ENCODE measurements around the gene SLC25A22.

Gene SLC25A22

GRCh38 chr11:837990-838307 lies 39.9 kb upstream of the SLC25A22 start:
- Mint-ChIP-seq H3K27ac (no peak overlapping the region), H3K4me3 (no peak overlapping the region), H3K9me3 (no peaks in the 10 kb centered on the region), H3K4me1 (peaks cover 38% of the 10 kb centered on the region), H3K27me3 (no peaks in the 10 kb centered on the region), H3K36me3 (peaks cover 14% of the 10 kb centered on the region)
- ATAC-seq, result no peak

GRCh38 chr11:837189-837989 lies 39.3 kb upstream of the SLC25A22 start:
- Mint-ChIP-seq H3K9me3 (no peaks in the 10 kb centered on the region), H3K36me3 (peaks cover 14% of the 10 kb centered on the region), H3K27me3 (peaks cover 1% of the 10 kb centered on the region), H3K4me3 (no peak overlapping the region), H3K27ac (no peak overlapping the region), H3K4me1 (peaks cover 40% of the 10 kb centered on the region)
- no peak for ATAC-seq

GRCh38 chr11:836700-837099 lies 38.6 kb upstream of the SLC25A22 start:
- H3K9me3 Mint-ChIP-seq, result no peaks in the 10 kb centered on the region
- H3K27ac Mint-ChIP-seq, result no peak overlapping the region
- ATAC-seq, result no peak
- no peak overlapping the region for H3K4me3 Mint-ChIP-seq
- H3K36me3 Mint-ChIP-seq, result peaks cover 14% of the 10 kb centered on the region
- peaks cover 47% of the 10 kb centered on the region for H3K4me1 Mint-ChIP-seq
- peaks cover 8% of the 10 kb centered on the region for H3K27me3 Mint-ChIP-seq

DNA sequence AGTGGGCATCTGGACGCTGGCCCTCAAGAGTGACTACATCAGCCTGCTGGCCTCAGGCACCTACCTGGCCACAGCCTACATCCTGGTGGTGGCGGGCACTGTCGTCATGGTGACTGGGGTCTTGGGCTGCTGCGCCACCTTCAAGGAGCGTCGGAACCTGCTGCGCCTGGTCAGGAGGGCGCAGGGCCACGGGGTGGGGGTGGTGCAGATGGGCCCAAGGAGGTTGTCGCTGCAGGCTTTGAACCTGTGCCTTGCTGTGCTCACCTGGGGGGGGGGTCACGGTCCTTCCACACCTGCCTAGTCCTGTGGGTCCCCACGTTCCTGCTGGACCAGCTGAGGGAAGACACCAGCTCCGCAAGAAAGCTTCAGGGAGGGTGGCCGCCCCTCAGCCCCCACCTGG lies 38.2 kb upstream of the SLC25A22 start:
- Mint-ChIP-seq H3K27me3 (peaks cover 12% of the 10 kb centered on the region), H3K27ac (no peak overlapping the region)
- ATAC-seq, result no peak

DNA sequence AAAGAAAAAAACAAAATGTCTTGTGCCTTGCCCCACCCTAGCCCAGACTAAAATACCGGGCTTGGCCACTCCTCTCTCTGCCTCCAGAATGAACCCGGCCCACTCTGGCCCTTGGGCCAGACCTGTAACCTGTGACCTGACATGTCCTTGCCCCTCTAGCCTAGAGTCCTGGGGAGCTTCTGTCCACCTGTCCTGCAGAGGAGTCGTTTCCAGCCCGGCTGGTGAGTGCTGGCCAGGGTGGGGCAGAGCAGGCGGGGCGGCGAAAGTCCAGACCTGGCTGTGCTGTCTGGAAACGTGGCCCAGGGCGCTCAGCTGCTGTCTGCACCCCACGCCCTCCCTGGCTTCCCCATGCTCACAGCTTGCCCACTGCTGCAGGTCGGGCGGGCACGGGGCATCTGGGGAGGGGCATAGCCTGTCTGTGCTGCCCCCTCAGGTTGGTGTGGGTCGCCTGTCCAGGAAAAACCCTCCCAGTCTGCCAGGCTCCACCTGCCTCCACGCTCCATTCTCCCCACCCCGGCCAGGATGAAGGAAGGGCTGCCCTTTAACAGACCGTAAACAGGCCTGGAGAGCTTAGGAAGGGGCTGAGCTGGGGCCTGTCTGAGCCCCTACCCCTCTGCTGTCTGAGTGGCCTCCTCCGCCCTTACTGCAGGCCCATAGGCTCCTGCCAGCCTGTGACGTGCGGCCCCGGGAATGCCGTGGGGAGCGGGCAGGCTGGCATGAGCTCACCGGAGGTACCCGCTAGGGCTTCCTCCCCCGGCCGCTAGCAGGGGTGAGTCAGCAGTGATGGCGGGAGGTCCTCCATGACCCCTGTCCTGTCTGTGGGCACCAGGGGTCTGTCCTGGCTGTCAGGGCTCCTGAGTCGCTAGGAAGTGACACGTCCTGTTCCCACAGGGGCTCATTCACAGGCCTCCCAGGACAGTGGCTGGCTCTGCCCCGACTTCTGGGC lies 36.6 kb upstream of the SLC25A22 start:
- peaks cover 14% of the 10 kb centered on the region for H3K36me3 Mint-ChIP-seq
- H3K27ac Mint-ChIP-seq, result peak overlapping the region; percentile 62
- ATAC-seq, result no peak
- peaks cover 13% of the 10 kb centered on the region for H3K27me3 Mint-ChIP-seq
- H3K9me3 Mint-ChIP-seq, result no peaks in the 10 kb centered on the region
- H3K4me1 Mint-ChIP-seq, result peaks cover 50% of the 10 kb centered on the region
- peak overlapping the region; percentile 74 for H3K4me3 Mint-ChIP-seq

More for the DNA sequence above, 38.2 kb upstream of the SLC25A22 start:
- H3K36me3 Mint-ChIP-seq, result peaks cover 14% of the 10 kb centered on the region
- H3K9me3 Mint-ChIP-seq, result no peaks in the 10 kb centered on the region
- no peak overlapping the region for H3K4me3 Mint-ChIP-seq
- peaks cover 48% of the 10 kb centered on the region for H3K4me1 Mint-ChIP-seq

DNA sequence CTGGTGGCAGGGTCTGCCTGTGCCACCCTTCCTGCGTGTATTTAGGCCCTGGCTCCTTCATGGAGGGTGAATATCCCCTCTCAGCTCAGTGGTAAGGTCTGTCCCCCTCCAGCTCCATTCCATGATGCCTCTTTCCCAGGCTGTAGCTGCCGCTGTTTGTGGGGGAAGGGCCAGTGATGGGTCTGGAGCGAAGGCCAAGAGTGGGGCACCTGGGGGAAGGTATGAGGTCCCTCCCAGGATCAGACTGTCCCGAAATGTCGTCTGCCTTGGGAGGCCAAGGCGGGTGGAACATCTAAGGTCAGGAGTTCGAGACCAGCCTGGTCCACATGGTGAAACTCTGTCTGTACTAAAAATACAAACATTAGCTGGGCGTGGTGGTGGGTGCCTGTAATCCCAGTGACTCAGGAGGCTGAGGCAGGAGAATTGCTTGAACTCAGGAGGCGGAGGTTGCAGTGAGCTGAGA lies 35.8 kb upstream of the SLC25A22 start:
- H3K27me3 Mint-ChIP-seq, result peaks cover 21% of the 10 kb centered on the region
- ATAC-seq, result no peak
- peaks cover 11% of the 10 kb centered on the region for H3K36me3 Mint-ChIP-seq

GRCh38 chr11:833114-833791 lies 35.2 kb upstream of the SLC25A22 start:
- Mint-ChIP-seq H3K9me3 (no peaks in the 10 kb centered on the region), H3K4me3 (peak overlapping the region; percentile 74), H3K27me3 (peaks cover 23% of the 10 kb centered on the region), H3K36me3 (peaks cover 8% of the 10 kb centered on the region), H3K27ac (peak overlapping the region; percentile 62), H3K4me1 (peaks cover 58% of the 10 kb centered on the region)
- peak; percentile 35 for ATAC-seq

More for the DNA sequence above, 35.8 kb upstream of the SLC25A22 start:
- H3K9me3 Mint-ChIP-seq, result no peaks in the 10 kb centered on the region
- H3K27ac Mint-ChIP-seq, result peak overlapping the region; percentile 62
- H3K4me1 Mint-ChIP-seq, result peaks cover 56% of the 10 kb centered on the region
- H3K4me3 Mint-ChIP-seq, result peak overlapping the region; percentile 74

- peak within 1 kb of the TSS; percentile 62 for H3K27ac Mint-ChIP-seq
- peaks cover 23% of the 10 kb centered on the region for H3K27me3 Mint-ChIP-seq
- peaks cover 61% of the 10 kb centered on the region for H3K4me1 Mint-ChIP-seq
- peak; percentile 67 for ATAC-seq
- H3K9me3 Mint-ChIP-seq, result no peaks in the 10 kb centered on the region
- peak within 1 kb of the TSS; percentile 74 for H3K4me3 Mint-ChIP-seq
- H3K36me3 Mint-ChIP-seq, result peaks cover 4% of the 10 kb centered on the region
Observed at GRCh38 chr11:832529-833113, 34.5 kb upstream of the SLC25A22 start, which contains the start of gene CD151. CD151 (plus strand) TSS chr11:832952; CDS start chr11:836070, 3,118 bp downstream.

DNA sequence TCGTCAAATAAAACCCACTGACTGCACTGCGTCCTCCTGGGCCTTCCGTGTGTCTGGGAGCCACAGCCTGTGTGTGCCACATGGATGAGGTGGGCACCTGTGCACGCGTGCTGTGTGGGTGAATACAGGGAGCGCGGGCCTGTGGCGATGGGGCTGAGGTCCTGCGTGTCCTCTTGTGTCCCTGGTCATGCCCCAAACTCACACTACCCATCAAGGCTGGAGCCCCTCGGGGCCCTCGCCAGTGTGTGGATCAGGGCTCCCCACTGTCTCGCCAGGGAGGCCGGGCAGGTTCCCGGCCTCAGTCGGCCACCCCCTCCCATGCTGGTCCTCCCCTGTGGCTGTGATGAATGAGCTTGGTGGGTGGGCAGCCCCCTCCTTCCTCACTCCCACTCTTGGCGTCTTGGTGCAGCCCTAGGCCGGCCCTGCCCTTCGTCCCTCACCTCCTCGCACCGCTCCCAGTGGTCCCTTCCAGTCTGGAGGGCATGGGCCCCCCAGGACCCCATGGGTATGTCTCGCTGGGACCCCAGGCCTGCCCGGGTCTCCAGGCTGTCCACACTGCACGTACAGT lies 34.0 kb upstream of the SLC25A22 start:
- no peak overlapping the region for H3K27ac Mint-ChIP-seq
- peak overlapping the region; percentile 63 for H3K4me3 Mint-ChIP-seq
- H3K4me1 Mint-ChIP-seq, result peaks cover 61% of the 10 kb centered on the region
- ATAC-seq, result no peak
- peaks cover 23% of the 10 kb centered on the region for H3K27me3 Mint-ChIP-seq
- no peaks in the 10 kb centered on the region for H3K36me3 Mint-ChIP-seq
- H3K9me3 Mint-ChIP-seq, result no peaks in the 10 kb centered on the region

DNA sequence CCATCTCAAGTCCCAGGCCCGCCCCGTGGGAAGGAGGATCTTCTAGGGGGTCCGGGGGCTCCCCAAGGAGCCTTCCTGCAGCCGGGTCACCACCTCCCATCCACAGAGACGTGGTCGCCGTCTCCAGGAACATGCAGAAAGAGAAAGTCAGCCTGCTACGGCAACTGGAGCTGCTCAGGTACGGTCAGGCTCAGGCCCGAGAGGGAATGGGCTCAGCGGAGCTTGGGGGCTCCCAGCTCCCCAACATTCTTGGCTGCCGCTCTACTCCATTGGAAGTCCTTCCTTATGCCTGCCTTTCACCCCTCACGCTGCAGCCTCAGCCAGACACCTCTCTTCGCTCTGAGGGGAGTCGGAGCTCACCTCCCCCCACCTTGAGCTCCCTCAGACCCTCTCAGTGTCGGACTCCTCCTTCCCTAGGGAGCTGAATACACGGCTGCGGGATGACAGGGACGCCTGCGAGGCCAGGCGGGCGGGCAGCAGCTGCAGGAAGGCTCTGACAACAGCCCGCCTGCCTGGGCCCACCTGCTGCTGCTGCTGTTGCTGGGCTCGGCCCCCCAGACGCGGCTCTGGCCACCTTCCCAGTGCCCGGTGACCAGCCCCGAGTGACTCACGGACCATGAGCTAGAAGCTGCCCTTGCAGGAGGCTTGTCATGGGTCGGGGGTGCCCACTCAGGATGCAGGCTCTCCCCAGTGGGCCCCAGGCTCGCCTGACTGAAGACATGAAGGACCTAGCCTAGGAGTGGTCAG lies 33.2 kb upstream of the SLC25A22 start:
- H3K36me3 Mint-ChIP-seq, result no peaks in the 10 kb centered on the region
- H3K9me3 Mint-ChIP-seq, result no peaks in the 10 kb centered on the region
- H3K27me3 Mint-ChIP-seq, result peaks cover 23% of the 10 kb centered on the region
- H3K4me1 Mint-ChIP-seq, result peaks cover 65% of the 10 kb centered on the region
- no peak for ATAC-seq
- H3K4me3 Mint-ChIP-seq, result peak overlapping the region; percentile 59
- no peak overlapping the region for H3K27ac Mint-ChIP-seq

DNA sequence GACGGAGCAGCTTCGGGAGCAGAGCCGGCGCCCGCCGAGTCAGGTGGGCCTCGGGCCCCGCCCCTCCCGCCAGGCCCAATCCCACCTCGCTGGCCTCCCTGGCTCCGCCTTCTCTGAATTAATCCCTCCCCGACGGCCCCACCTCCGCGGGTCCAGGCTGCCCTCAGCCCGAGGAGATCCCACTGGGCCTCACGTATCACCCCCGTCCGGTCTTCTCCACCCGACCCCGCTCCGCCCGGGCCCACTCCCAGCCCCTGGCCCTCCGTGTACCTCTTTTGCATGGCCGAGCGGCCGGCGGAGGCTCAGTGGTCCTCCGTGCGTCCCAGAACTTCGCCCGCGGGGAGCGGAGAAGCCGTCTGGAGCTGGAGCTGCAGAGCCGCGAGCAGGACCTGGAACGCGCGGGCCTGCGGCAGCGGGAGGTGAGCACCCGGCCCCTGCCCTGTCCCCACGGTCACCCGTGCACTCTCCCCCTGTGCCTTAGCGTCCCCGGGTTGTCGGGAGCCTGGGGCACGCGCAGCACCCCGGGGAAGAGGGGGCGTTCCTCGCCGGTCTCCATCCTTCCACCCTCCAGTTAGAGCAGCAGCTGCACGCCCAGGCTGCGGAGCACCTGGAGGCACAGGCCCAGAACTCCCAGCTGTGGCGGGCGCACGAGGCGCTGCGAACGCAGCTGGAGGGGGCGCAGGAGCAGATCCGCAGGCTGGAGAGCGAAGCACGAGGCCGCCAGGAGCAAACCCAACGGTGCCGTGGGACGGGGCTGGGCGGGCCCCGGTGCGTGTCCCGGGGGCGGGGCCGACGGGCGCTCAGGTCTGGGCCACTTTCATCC lies 32.4 kb upstream of the SLC25A22 start:
- Mint-ChIP-seq H3K27ac (no peak overlapping the region), H3K27me3 (peaks cover 23% of the 10 kb centered on the region), H3K4me3 (peak overlapping the region; percentile 79), H3K9me3 (no peaks in the 10 kb centered on the region), H3K36me3 (peaks cover 1% of the 10 kb centered on the region), H3K4me1 (peaks cover 65% of the 10 kb centered on the region)
- ATAC-seq, result peak; percentile 75

DNA sequence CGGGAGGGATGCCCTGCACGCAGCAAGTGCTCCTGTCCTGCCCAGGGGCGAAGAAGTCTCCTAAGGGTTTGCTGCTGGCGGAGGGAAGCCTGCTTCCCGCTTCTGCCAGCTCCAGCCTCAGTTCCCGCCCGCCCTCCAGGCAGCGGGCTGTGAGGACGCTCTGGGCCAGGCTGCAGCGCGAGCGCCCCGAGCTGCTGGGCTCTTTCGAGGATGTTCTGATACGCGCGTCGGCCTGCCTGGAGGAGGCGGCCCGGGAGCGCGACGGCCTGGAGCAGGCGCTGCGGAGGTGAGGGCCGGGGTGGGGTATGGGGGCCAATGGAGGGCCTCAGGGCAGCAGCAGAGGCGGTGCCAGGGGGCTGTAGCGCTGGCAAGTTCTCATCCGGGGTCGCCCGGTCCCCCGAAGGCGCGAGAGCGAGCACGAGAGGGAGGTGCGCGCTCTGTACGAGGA lies 31.8 kb upstream of the SLC25A22 start:
- no peak overlapping the region for H3K27ac Mint-ChIP-seq
- H3K4me3 Mint-ChIP-seq, result peak overlapping the region; percentile 79
- peaks cover 8% of the 10 kb centered on the region for H3K36me3 Mint-ChIP-seq
- H3K4me1 Mint-ChIP-seq, result peaks cover 65% of the 10 kb centered on the region
- H3K27me3 Mint-ChIP-seq, result peaks cover 23% of the 10 kb centered on the region
- peak; percentile 0 for ATAC-seq
- no peaks in the 10 kb centered on the region for H3K9me3 Mint-ChIP-seq

GRCh38 chr11:829176-829846 lies 31.2 kb upstream of the SLC25A22 start:
- Mint-ChIP-seq H3K27me3 (peaks cover 23% of the 10 kb centered on the region), H3K4me3 (peak overlapping the region; percentile 79), H3K27ac (peak overlapping the region; percentile 48), H3K9me3 (no peaks in the 10 kb centered on the region), H3K4me1 (peaks cover 63% of the 10 kb centered on the region), H3K36me3 (peaks cover 11% of the 10 kb centered on the region)
- ATAC-seq, result peak; percentile 22
